Erythroblast (primary cell): ENCODE measurements around the gene ADK.

Experiments
- GATA1 ChIP-seq: IDR thresholded peaks from 2 replicates; pipeline ENCODE4 v1.6.1; 2011; ENCODE audit warnings: low read depth, mild to moderate bottlenecking, control low read depth, low read length, moderate library complexity
- POLR2A ChIP-seq: IDR thresholded peaks from 2 replicates; pipeline ENCODE4 v1.6.1; 2011; ENCODE audit warnings: mild to moderate bottlenecking, low read length

- no peak for TF ChIP-seq POLR2A
- TF ChIP-seq GATA1 = no peak
Measured at GRCh38 chr10:74167443-74167842, 16.4 kb downstream of the ADK start.
